ENCODE measurements around the gene LRRC9.
"Not testable (repeated sequence)": the region's sequence is repeated elsewhere in the genome, so short reads cannot be mapped to it uniquely, and the experiment has no call there.

- not testable (repeated sequence) for TF ChIP-seq EZH2 (IDR thresholded peaks at IDR 0.05; ENCODE audit: low read depth, unreplicated experiment); POLR2AphosphoS5 (IDR thresholded peaks at IDR 0.05; ENCODE audit: low read depth); CREB1 (CRISPR knock-in tag; IDR thresholded peaks at IDR 0.05; ENCODE audit: low read depth); ETS1 (IDR thresholded peaks at IDR 0.05); EZH2phosphoT487 (IDR thresholded peaks at IDR 0.05; ENCODE audit: unreplicated experiment); ZNF114 (CRISPR knock-in tag; IDR thresholded peaks at IDR 0.05)
- TF ChIP-seq, protein P1, sequence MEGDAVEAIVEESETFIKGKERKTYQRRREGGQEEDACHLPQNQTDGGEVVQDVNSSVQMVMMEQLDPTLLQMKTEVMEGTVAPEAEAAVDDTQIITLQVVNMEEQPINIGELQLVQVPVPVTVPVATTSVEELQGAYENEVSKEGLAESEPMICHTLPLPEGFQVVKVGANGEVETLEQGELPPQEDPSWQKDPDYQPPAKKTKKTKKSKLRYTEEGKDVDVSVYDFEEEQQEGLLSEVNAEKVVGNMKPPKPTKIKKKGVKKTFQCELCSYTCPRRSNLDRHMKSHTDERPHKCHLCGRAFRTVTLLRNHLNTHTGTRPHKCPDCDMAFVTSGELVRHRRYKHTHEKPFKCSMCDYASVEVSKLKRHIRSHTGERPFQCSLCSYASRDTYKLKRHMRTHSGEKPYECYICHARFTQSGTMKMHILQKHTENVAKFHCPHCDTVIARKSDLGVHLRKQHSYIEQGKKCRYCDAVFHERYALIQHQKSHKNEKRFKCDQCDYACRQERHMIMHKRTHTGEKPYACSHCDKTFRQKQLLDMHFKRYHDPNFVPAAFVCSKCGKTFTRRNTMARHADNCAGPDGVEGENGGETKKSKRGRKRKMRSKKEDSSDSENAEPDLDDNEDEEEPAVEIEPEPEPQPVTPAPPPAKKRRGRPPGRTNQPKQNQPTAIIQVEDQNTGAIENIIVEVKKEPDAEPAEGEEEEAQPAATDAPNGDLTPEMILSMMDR (conservative IDR thresholded peaks at IDR 0.05; ENCODE audit: low read depth in 2 of 2): not testable (repeated sequence)
- TF ChIP-seq, protein P2, sequence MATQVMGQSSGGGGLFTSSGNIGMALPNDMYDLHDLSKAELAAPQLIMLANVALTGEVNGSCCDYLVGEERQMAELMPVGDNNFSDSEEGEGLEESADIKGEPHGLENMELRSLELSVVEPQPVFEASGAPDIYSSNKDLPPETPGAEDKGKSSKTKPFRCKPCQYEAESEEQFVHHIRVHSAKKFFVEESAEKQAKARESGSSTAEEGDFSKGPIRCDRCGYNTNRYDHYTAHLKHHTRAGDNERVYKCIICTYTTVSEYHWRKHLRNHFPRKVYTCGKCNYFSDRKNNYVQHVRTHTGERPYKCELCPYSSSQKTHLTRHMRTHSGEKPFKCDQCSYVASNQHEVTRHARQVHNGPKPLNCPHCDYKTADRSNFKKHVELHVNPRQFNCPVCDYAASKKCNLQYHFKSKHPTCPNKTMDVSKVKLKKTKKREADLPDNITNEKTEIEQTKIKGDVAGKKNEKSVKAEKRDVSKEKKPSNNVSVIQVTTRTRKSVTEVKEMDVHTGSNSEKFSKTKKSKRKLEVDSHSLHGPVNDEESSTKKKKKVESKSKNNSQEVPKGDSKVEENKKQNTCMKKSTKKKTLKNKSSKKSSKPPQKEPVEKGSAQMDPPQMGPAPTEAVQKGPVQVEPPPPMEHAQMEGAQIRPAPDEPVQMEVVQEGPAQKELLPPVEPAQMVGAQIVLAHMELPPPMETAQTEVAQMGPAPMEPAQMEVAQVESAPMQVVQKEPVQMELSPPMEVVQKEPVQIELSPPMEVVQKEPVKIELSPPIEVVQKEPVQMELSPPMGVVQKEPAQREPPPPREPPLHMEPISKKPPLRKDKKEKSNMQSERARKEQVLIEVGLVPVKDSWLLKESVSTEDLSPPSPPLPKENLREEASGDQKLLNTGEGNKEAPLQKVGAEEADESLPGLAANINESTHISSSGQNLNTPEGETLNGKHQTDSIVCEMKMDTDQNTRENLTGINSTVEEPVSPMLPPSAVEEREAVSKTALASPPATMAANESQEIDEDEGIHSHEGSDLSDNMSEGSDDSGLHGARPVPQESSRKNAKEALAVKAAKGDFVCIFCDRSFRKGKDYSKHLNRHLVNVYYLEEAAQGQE (IDR thresholded peaks at IDR 0.05; ENCODE audit: unreplicated experiment): not testable (repeated sequence)
Observed at GRCh38 chr14:60010263-60010662, 90.3 kb downstream of the LRRC9 start.
